ENCODE results near the gene NACC2.
"Not testable (repeated sequence)": the region's sequence is repeated elsewhere in the genome, so short reads cannot be mapped to it uniquely, and the experiment has no call there.

The NACC2 gene

DNA sequence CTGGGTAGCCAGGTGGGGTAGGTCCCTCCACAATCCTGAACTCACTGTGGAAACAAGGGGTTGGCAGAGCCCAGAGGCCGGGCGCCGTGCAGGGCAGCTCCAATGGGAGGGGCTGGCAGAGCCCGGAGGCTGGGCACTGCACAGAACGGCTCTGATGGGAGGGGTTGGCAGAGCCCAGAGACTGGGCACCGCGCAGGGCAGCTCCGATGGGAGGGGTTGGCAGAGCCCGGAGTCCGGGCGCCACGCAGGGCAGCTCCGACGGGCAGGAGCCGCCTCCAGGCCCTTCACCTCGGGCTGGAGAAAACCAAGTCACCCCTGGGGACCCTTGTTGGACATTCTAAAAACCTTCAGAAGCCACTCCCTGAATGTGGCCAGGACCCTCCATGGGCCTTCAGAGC, 9.3 kb downstream of the NACC2 start:
- Histone ChIP-seq H3K4me3 (no peak overlapping the region), H3K27ac (peak overlapping the region in 7 of 21 experiments; percentile 8 to 52 (median 38))

DNA sequence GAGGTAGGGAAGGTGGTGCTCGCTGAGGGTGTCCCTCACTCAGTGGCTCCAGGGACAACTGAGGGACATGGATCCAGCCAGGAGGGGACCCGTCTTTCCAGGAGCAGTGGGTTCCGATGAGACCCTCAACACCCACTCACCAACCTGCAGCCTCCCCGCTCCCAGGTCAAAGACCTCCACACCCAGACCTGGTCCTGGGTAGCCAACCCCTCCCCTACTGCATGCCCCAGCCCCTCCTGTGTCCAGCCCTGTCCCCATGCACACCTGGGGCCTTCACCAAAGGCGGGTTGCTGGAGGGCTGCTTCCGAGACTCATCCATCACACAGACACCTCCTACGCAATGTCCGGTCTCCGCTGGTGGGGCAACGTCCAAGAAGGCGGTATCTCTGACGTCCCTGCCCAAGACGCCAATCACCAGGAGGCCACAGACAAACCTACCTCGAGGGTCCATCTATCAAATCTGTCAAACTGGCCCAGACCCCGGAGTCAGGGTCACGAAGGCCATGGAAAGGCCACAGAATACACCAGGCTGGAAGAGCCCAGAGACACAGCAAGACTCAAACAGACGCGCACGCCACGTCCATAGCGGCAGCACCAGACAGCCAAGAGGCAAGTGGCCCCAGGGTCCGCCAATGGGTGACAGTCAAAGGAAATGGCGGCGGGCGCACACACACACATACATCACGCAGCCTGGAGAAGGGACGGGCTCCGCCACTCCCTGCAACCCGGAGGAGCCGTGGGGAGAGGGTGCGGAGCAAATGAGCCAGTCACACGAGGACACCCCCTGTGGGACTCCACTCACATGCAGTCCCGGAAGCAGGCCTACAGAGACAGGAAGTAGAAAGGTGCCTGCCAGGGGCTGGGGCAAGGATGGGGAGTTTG, 10.8 kb downstream of the NACC2 start:
- no peak overlapping the region for H3K4me3 ChIP-seq
- H3K27ac ChIP-seq: no peak overlapping the region

DNA sequence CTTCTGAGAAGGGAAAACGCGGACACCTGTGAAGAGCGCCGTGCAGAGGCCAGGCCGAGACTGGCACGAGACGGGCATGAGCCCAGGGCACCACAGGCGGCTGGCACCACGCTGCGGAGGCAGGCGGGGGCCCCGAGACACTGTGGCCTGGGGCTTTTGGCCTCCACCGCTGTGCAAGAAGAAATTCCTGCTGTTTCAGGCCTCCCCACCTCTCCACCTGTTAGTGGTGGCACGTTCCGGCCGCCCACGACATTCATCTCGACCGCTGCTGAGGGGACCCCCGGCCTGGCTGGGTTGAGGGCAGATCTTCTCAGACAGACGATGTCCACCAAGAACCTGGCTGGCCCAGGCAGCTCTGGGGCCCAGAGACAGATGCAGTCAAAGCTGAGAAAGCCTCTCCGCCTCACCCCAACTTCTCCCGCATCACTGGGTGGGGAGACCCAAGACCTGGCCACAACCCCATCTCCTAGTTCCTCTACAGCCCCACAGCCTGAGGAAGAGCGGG, 11.5 kb downstream of the NACC2 start:
- H3K27ac ChIP-seq: no peak overlapping the region
- no peak overlapping the region for H3K4me3 ChIP-seq

DNA sequence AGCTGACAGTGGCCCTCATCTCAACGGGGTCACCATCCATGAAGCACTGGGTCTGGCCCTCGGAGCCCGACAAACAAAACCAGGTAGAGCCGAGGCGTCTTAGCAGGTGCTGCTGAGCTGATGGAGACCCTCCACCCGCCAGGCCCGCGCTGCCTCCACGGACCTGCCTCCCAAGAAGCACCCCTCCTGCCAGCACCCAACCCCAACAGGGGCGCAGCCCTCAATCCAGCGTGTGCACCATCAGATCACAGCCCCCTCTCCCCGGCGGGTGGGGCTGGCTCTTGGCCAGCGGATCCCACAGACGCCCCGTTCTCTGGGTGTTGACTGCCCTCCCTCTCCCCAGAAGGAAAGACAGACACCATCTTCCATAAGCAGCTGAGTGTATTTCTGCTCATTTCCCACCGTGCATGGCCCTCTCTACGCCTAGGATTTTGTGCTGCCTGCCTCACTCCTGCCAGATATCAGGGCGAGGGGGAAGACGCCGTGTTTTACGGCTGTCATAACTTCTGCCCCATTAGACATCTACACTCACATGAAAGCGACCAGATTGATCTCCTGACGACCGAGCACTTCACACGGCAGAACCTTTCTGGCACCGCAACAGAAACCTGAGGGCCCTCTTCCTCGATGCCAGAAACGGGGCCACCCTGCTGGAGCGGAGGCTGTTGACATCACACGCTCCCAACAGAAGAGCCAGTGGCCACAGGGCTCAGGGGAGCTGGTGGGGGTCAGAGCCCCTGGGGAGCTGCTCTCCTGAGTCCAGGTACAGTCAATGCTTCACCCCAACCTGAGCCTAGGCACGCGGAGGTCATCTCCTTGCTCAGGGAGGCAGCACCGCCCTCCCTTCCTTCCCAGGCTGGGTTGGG, 12.4 kb downstream of the NACC2 start:
- Histone ChIP-seq H3K4me3 (no peak overlapping the region), H3K27ac (no peak overlapping the region)

DNA sequence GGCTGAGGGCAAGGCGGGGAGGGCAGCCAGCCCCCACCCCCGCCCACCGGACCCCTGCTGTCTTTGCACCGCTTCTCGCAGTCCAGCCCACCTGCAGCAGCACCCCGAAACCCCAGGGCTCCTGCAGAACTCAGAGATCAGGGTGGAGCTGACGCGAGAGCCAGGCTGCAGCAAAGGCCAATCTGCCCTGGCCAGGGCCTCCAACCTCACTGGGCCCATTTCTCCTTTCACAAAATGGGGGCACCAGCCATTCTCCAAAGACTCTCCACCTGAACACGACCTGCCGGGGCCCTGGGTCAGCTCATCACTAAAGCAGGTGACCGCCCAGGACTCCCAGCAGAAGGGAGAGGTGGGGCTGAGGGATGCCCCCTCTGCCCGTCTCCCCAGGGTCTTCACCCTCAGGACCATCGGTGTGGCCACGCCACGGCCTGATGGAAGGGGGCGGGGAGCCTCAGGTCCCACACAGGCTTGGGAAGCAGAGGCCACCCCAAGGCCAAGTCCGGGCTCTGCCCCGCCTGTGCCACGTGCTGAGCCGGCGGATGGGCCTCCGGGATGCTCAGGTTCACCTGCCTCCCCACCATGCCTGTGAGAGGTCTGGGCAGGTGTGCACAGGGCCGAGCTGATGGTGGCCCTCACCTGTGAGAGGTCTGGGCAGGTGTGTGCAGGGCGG, 13.1 kb downstream of the NACC2 start:
- Histone ChIP-seq H3K4me3 (no peak overlapping the region), H3K27ac (peak overlapping the region in 1 of 21 experiments; percentile 25)

DNA sequence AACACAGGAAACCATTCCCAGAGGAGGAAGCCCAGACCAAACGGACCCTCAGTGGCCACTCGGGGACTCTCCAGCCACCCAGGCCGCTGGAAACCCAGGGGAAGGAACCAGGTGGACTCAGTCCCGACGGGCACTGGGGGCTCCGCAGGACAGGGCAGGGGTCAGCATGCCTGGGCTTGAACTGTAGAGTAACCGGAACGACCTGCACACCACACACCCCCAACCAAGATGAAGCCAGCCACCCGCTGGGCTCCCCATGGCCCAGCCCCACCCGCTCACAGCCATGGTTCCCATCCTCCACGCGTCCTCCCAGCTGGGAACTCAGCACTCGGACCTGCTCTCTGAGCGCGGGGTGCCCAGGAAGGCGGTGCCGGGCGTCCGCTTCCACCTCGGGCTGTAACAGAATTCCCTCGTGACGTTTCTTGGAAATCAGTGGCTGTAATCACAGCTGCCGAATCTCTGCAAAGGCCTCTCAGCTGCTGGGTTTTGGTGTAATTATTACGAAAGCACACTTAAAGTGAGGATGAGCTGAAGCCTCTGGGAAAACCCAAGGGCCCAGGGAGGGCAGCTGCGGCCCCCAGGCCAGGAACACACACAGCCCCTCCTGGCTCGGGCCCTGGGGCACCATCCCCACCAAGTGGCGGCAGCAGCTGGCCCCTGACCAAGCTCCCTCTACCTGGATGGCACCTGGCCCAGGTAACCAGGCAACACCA, 13.8 kb downstream of the NACC2 start:
- Histone ChIP-seq H3K4me3 (no peak overlapping the region), H3K27ac (peak overlapping the region in 1 of 21 experiments; percentile 25)

DNA sequence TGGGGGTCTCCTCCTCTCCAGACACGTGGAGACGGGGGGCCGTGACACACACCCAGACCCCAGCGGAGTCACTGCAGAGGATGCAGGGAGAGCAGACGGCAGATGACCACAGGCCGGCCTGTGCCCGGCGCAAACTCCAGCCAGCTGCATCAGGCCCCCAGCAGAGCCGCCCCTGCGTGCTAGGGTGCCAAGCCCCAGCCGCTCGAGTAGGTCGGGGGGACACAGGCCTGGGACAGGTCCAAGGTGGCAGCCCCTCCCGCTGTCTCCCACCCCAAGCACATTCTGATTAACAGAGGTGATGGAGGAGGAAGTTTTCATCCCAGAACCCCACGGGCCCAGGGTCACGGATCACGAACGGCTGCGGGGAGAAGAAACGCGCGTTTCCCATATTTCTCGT, 14.4 kb downstream of the NACC2 start:
- no peak overlapping the region for H3K27ac ChIP-seq
- no peak overlapping the region for H3K4me3 ChIP-seq

DNA sequence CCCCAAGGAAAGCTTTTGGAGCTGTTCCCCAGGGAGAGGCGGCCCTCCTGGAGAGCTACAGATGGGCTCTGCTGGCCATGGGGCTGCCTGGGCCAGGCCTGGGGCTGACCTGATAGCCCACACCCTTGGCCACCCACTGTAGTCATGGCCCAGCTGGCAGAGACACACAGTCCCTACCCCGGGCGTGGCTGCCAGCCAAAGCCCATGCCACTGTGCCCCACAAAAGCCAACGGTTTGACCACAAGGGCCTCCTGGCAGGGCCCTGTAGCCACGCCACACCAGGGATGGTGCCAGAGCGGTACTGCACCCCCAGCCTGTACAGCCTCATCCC, 15.2 kb downstream of the NACC2 start:
- H3K27ac ChIP-seq: peak overlapping the region in 4 of 21 experiments; percentile 14 to 62 (median 36)
- H3K4me3 ChIP-seq: no peak overlapping the region

DNA sequence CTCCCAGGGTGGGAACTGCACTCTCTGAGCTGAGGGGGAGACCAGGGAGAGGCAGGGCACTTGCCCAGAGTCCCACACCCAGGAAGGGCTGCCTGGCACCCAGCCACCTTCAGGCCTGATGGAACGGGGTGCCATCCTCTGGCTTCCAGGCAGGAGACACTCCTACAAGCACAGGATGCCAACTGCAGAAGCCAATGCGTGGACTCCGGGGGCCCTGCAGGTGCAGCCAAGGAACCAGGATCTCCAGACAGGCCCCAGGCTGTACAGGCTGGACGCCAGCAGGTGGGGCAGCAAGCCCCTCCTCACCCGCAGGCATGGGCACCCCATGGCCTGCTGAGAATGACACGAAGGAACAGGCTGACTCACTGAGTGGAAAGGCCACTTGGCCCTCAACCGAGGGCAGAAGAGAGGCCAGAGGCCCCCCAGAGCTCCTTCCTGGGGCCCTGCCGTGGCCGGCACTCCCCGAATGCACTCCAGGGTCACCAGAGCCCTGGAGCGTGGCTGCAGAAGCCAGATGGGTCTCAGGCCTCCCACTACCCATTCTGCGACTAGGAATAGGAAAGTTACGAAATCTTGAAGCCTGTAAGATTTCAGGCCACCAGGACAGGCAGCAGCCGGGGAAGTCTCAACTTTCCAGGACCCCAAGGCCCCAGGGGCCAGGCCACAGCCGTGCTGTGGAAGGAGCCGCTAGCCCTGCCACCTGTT, 15.7 kb downstream of the NACC2 start:
- no peak overlapping the region for H3K4me3 ChIP-seq

DNA sequence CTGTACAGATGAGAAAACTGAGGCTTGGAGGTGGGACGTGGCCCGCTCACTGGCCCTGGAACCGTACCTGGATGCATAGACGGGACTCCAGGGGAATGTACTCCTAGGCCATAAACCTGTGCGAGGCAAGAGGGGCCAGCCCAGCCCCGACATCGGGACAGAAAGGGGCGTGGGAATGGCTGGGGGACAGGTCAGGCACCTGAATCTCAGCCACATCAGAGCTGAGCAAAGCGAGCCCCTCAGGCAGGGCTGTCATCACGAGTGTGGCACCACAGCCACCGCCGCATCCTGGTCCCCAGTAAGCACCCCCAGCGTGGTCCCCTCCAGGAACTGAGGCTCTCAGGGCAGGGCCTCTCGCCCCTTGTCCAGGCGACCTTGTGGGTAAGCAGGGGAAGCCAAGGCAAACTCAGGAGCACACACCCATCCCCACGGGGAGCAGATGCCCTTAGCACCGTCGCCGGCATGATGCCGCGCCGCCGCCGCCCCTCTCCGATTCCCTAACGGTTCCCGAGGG, 16.5 kb downstream of the NACC2 start:
- H3K4me3 ChIP-seq: no peak overlapping the region
- H3K27ac ChIP-seq: no peak overlapping the region

More for the DNA sequence above, 15.7 kb downstream of the NACC2 start:
- peak overlapping the region in 5 of 21 experiments; percentile 2 to 62 (median 16) for H3K27ac ChIP-seq

DNA sequence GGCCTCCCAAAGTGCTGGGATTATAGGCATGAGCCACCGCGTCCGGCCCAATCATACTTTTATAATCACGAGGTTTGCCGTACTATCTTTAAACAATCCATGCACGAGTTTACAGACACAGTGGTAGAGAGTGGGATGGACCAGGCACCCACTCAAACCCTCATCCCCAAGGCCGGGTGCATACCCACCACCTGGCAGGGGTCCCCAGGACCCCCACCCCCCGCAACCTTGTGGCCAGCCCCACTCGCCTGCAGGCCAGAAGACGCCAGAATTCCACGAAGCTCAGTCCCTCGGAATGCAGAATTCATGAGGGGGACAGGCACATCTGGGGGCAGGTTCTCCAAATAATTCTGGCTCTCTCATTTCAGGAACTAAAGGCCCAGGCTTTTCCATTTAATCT, 17.1 kb downstream of the NACC2 start:
- H3K27ac ChIP-seq: no peak overlapping the region
- H3K4me3 ChIP-seq: no peak overlapping the region

DNA sequence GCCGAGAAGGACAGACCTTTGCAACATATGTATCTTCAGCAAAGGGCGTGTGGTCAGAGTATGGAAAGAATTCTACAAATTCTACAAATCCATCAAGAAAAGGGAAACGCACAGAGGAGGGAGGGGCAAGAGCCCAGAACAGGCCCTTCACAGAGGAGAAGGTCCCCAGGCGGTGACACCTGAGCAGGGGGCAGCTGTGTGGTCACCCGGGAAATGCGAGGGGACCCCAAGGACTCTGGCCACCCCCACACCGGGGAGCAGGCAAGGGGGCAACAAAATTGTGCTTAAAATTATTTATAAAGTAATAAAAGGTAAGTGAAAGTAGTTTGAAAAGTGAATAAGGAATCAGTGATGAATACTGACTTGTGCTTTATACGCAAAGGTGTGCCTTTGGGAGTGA, 17.6 kb downstream of the NACC2 start:
- Histone ChIP-seq H3K4me3 (no peak overlapping the region), H3K27ac (no peak overlapping the region)

DNA sequence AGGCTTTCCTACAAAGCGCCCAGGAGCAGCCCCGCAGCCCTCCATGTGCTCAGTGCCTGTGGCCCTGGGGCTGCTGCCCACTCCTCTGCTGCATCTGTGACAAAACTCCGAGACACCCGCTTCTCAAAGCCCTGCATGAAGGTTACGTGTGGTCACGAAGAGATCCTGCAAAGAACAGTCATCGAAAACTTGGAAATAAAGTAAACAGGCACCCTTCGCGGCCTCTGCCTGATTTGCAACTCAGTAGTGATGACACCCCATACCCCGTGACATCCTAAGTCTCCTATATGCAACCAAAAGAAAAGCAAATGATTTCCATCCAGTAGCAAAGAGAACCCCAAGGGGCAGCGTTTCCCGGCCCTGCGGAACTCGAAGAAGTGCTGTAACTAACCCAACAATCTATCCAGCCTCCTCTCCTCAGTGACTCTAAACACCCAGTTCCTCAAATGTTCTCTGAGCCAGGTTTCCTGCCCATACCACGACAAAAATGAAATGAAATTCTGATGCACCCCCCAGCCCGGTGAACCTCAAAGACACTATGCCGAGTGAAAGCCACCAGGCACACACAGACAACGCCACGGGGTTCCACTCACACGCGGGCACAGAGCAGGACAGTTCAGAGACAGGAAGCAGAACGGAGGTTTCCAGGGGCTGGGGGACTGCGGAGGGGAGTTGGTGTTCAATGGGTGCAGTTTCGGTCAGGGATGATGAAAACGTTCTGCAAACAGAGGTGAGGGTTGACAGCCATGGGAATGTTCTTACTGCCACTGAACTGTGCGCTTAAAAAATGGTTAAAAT, 19.0 kb downstream of the NACC2 start:
- H3K4me3 ChIP-seq: no peak overlapping the region
- no peak overlapping the region for H3K27ac ChIP-seq

DNA sequence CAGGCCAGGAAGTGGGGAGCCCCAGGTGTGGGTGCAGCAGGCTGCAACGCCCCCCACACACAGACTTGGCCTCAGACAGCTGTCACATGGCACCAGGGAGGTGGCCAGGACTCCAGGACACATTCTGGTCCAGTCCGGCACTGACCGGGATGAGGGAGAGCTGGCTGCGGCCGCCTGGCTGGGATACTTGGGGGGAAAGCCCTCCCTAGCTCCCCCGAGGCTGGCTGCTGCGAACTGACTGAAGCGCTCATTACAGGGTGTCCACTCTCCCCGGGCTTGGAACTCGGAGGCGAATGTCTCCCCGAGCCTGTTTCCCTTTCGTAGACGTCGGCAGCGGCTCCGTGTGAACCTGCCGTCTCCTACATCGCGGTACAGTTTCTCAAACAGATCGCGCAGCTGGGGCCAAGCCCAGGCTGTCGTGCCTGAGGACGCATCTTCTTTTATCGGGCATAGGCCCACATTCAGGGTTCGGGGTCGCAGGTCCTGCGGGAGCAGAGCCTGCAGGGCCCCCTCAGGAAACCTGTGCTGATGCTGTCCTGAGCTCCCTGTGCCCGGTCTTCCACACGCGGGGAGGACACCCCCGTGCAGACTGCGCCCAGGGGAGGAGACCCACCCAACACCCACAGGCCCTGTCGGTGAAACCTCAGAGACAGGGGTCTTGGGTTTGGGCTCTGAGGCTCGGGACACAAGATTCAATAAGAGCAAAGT, 19.8 kb downstream of the NACC2 start:
- no peak overlapping the region for H3K4me3 ChIP-seq
- H3K27ac ChIP-seq: no peak overlapping the region

DNA sequence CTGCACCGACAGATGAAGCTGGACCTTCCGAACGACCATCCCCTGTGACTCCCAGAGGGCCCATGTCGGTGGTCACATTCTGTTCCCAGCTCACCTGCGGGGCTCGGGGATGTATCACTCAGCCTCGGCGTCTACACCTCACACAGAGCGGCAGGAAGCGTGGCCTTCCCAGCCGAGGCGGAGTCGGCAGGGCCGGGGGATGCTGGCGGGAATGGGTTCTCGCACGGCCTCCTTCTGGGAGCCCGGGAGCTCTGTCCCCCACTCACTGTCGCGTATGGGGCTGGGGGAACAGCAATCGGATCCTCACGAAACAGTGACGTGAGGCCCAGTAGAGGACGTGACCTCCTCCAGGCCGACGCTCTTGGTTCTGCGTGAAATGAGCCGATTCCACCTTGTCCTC, 20.4 kb downstream of the NACC2 start:
- no peak overlapping the region for H3K27ac ChIP-seq
- no peak overlapping the region for H3K4me3 ChIP-seq

DNA sequence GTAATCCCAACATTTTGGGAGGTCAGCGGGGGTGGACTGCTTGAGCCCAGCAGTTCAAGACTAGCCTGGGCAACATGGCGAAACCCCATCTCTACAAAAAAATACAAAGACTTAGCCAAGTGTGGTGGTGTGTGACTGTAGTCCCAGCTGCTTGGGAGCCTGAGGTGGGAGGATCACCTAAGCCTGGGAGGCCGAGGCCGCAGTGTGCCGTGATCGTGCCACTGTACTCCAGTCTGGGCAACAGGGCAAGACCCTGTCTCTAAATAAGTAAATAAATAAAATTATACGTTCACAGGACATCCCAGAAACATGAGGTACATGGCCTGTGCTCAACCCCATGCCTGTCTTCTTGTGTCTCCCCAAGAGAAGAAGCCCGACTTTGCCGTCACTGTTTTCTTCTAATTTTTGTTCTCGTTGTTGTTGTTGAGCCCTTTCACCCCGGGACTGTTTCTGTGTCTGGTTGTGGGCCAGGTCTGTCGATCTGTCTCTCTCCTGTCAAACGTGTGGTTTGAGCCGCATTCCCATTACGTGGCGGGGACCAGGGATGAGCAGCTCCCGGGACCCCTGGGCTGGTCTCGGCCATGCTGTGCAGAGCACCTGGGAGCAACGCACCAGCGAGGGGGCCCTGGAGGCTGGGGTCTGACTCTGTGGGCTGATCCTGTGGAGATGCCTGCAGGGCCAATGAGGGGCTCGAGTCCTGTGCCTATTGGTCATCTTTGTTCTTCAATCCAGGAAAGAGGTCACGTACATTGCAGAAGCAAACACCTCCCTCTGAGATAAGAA, 32.2 kb downstream of the NACC2 start:
- H3K4me3 ChIP-seq: no peak overlapping the region
- no peak overlapping the region for H3K27ac ChIP-seq

DNA sequence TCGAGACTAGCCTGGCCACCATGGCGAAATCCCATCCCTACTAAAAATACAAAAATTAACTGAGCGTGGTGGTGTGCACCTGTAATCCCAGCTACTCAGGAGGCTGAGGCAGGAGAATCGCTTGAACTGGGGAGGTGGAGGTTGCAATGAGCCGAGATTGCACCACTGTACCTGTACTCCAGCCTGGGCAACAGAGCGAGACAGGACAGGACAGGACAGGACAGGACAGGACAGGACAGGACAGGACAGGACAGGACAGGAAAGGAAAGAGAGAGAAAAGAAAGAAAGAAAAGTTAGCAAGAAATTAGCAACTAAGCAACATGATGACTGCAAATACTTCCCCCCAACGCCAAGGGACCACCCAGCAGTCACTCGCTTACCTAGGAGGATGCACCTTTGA, 33.2 kb downstream of the NACC2 start:
- H3K27ac ChIP-seq, H3K4me3 ChIP-seq: not testable (repeated sequence)

Data from skin epidermis (tissue), 12 donors.